MCF 10A (cell line): ENCODE measurements around the gene WFDC10A. TPM values are rescaled to one million over a fixed set of nuclear protein-coding genes. Genes with fewer than 3 reads are reported as not detected.

Experiments used
- BruUV-seq: library from RNA; stranded (reverse); fragments of 400-500 nt; replicated peaks from 2 replicates; lab custom pipeline; 2021; lab: Mats Ljungman, UMichigan
- CTCF ChIA-PET: fragments of 300-600 bp; sonication (Branson Sonifier 250); formaldehyde crosslinking; extraction: SDS; loops from one replicate; lab custom pipeline; 2021; ENCODE audit warnings: antibody characterized with exemption, inconsistent platforms; lab: Yijun Ruan, JAX
- POLR2A ChIA-PET: fragments of 300-600, 350-650 bp; sonication (Branson Sonifier 250); formaldehyde crosslinking; extraction: SDS; loops from one replicate; lab custom pipeline; 2020; ENCODE audit warnings: antibody characterized with exemption, inconsistent platforms; lab: Yijun Ruan, JAX
- DNase-seq: peaks from one replicate; pipeline ENCODE4 v3.0.0-alpha.2; 2018; ENCODE audit not compliant: unreplicated experiment
- H3K27ac Mint-ChIP-seq: one replicate; pipeline ENCODE4 v1.8.0; 2022; ENCODE audit warnings: mild to moderate bottlenecking, low read depth, mixed read lengths; ENCODE audit not compliant: unreplicated experiment
- H3K27me3 Mint-ChIP-seq: one replicate; pipeline ENCODE4 v1.8.0; 2022; ENCODE audit warnings: mixed read lengths; ENCODE audit not compliant: insufficient read depth, unreplicated experiment
- H3K36me3 Mint-ChIP-seq: one replicate; pipeline ENCODE4 v1.8.0; 2022; ENCODE audit warnings: mild to moderate bottlenecking, moderate library complexity, mixed read lengths; ENCODE audit not compliant: insufficient read depth, unreplicated experiment
- H3K4me1 Mint-ChIP-seq: one replicate; pipeline ENCODE4 v1.8.0; 2022; ENCODE audit warnings: mixed read lengths; ENCODE audit not compliant: insufficient read depth, unreplicated experiment
- H3K4me3 Mint-ChIP-seq: one replicate; pipeline ENCODE4 v1.8.0; 2022; ENCODE audit warnings: mild to moderate bottlenecking, moderate library complexity, mixed read lengths; ENCODE audit not compliant: unreplicated experiment
- H3K9me3 Mint-ChIP-seq: one replicate; pipeline ENCODE4 v1.8.0; 2022; ENCODE audit warnings: mixed read lengths; ENCODE audit not compliant: unreplicated experiment
- CTCF ChIP-seq: fragments of 200-600 bp; IDR thresholded peaks from one replicate; pipeline ENCODE4 v1.8.0; 2022; ENCODE audit warnings: antibody characterized with exemption, mild to moderate bottlenecking; ENCODE audit not compliant: unreplicated experiment
- intact Hi-C: fragments of 100-400 bp; cut with micrococcal nuclease; formaldehyde crosslinking; loops from 2 replicates; pipeline ENCODE4 v1.14.1; 2022
- total RNA-seq: library from RNA; stranded (reverse); gene quantifications from 2 replicates; pipeline ENCODE4 v1.2.3, GENCODE V29; 2022

WFDC10A gene
- total RNA-seq, 1 experiment from 2014 or later = not detected

- Mint-ChIP-seq H3K4me3 (no peak overlapping the region), H3K4me1 (peaks cover 9% of the 10 kb centered on the region), H3K9me3 (peaks cover 7% of the 10 kb centered on the region), H3K36me3 (no peaks in the 10 kb centered on the region), H3K27me3 (peaks cover 7% of the 10 kb centered on the region), H3K27ac (no peak overlapping the region)
- ChIA-PET POLR2A (interaction anchor here (1.2 kb wide), 1 partner anchor 21 kb away, joined by 4 read pairs; no protein-coding TSS in a partner anchor), CTCF (interaction anchor here (0.5 to 2.1 kb wide), 4 partner anchors 50 to 525 kb away, joined by 4 to 14 read pairs (median 6); no protein-coding TSS in a partner anchor)
- no TSS peak for BruUV-seq
- intact Hi-C loops = no loop called here
- no peak for DNase-seq
- no peak for TF ChIP-seq CTCF
These were observed 40.7 kb upstream of the WFDC10A start for GRCh38 chr20:45588800-45589199.

DNA sequence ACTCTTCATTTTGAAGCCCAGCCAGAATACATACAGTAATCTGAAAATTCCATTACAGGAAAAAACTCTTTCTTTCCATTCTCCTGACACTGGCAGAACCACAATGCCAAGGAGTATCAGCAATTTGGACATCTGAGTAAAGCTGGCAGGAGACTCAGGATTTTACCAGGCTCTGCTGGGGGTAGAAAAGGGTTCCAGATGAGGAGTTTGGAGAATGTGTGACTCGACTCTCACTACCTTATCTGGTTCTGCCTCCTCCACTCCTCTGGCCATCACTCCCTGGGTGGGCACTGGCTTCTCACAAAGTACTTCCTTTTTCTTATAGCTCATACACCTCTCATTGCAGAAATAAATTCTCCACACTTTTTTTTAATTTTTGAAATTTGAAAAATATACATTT lies 39.8 kb upstream of the WFDC10A start:
- intact Hi-C loops = no loop called here
- Mint-ChIP-seq H3K27me3 (peaks cover 17% of the 10 kb centered on the region), H3K9me3 (peaks cover 8% of the 10 kb centered on the region)

DNA sequence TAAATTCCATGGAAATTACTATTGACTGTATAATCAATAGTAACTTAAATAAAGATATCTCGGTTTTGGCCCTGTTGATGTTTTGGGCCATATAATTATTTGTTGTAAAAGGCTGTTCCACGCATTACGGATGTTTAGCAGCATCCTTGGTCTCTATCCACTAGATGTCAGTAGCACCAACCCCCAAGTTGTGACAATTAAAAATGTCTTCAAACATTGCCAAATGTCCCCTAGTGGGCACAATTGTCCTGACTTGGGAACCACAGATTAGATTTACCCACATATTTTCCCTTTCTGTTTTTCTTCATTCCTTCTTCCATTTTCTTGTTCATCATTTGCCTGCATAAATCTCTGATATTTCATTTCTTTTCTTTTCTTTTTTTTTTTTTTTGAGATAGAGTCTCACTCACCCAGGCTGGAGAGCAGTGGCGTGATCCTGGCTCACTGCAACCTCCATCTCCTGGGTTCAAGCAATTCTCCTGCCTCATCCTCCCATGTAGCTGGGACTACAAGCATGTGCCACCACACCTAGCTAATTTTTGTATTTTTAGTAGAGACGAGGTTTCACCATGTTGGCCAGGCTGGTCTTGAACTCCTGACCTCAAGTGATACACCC lies 36.9 kb upstream of the WFDC10A start:
- peaks cover 9% of the 10 kb centered on the region for H3K4me1 Mint-ChIP-seq
- intact Hi-C loops = loop anchor here (1.0 kb wide), 1 partner anchor 179 kb away; no protein-coding TSS in a partner anchor
- DNase-seq = peak; percentile 67
- H3K27me3 Mint-ChIP-seq = peaks cover 27% of the 10 kb centered on the region
- H3K9me3 Mint-ChIP-seq = peaks cover 8% of the 10 kb centered on the region
- no peak overlapping the region for H3K4me3 Mint-ChIP-seq
- no TSS peak for BruUV-seq
- CTCF ChIA-PET = interaction anchor here (0.6 to 3.8 kb wide), 14 partner anchors 8 to 845 kb away, joined by 3 to 54 read pairs (median 3); partner anchors contain the start of genes ACOT8, WFDC10A and WFDC13
- H3K36me3 Mint-ChIP-seq = no peaks in the 10 kb centered on the region
- TF ChIP-seq CTCF = peak; percentile 68
- POLR2A ChIA-PET = interaction anchor here (0.7 to 0.9 kb wide), 2 partner anchors 36 to 245 kb away, joined by 4 to 5 read pairs; partner anchors contain the start of genes SDC4 and WFDC10A
- no peak overlapping the region for H3K27ac Mint-ChIP-seq

More for the DNA sequence above, 39.8 kb upstream of the WFDC10A start:
- TF ChIP-seq CTCF = no peak
- ChIA-PET CTCF (interaction anchor here (0.6 to 2.1 kb wide), 3 partner anchors 180 to 428 kb away, joined by 3 to 14 read pairs (median 7); no protein-coding TSS in a partner anchor), POLR2A (interaction anchor here (0.6 to 1.2 kb wide), 3 partner anchors 22 to 660 kb away, joined by 3 to 4 read pairs (median 3); no protein-coding TSS in a partner anchor)
- peaks cover 9% of the 10 kb centered on the region for H3K4me1 Mint-ChIP-seq
- H3K27ac Mint-ChIP-seq = no peak overlapping the region
- no TSS peak for BruUV-seq
- H3K4me3 Mint-ChIP-seq = no peak overlapping the region
- DNase-seq = no peak
- no peaks in the 10 kb centered on the region for H3K36me3 Mint-ChIP-seq

DNA sequence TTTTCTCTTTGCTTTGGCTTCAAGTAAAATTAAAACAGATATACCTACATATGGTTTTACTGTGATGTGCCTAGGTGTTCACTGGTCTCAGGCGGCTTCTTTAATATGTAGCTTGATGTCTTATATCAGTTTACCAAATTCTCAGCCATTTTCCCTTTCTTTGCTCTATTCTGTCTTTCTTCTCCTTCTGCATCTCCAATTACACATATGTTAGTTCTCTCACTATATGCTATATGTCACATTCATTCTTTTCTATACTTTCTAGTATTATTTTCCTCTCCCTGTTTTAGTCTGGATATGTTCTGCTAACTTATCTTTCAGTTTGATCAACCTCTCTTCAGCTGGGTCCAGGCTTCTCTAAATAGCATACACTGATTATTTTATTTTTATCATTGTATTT lies 36.0 kb upstream of the WFDC10A start:
- POLR2A ChIA-PET = no interaction called here
- no peaks in the 10 kb centered on the region for H3K36me3 Mint-ChIP-seq
- CTCF ChIA-PET = interaction anchor here (0.6 to 3.8 kb wide), 10 partner anchors 9 to 201 kb away, joined by 3 to 54 read pairs (median 3); partner anchors contain the start of gene WFDC10A

More for the DNA sequence above, 36.0 kb upstream of the WFDC10A start:
- Mint-ChIP-seq H3K9me3 (peaks cover 8% of the 10 kb centered on the region), H3K27ac (no peak overlapping the region), H3K27me3 (peaks cover 35% of the 10 kb centered on the region), H3K4me1 (peaks cover 9% of the 10 kb centered on the region), H3K4me3 (no peak overlapping the region)
- DNase-seq = no peak
- intact Hi-C loops = no loop called here
- no peak for TF ChIP-seq CTCF
- BruUV-seq = no TSS peak
